Measurements from ENCODE around the gene APBA3.

The APBA3 gene

DNA sequence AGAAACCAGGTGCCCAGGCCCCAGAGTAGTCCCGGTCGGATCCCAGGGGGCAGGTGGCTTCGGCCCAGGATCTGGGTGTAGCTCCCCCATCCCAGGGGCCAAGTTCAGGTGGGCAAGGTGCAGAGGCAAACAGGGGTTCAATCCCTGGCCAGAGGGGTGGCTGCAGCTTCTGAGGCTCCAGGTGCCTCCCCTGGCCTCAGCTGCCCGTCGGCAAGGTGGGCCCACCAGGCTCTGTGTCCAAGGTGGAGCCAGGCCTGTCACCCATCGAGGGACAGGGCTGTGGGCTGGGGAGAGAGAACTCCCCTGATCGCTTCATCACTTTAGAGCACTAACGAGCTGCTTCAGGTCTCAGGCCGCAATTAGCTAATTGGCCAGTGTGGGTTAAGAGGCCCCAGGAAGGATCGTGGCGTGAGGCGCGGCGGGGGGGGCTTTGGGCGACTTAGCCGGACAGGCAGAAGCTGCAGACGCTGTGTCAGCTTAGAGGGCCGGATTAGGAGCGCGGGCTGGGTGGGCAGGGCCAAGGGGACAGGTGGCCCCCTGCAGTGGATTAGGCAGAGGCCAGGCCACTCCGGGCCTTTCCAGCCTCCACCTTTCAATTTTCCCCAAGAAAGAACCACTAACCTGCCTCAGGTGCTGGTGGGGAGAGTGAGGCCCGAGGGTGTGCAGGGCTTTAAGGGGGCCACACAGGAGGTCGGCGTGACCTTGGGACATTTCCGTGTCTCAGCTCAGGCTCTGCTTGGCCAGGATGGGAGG, 13.3 kb upstream of the APBA3 start:
- no peak overlapping the region for H3K27ac ChIP-seq (replicated peaks)
- DNase-seq (ENCODE audit: low read depth in 1 of 2, low spot score in 1 of 2), result no peak

DNA sequence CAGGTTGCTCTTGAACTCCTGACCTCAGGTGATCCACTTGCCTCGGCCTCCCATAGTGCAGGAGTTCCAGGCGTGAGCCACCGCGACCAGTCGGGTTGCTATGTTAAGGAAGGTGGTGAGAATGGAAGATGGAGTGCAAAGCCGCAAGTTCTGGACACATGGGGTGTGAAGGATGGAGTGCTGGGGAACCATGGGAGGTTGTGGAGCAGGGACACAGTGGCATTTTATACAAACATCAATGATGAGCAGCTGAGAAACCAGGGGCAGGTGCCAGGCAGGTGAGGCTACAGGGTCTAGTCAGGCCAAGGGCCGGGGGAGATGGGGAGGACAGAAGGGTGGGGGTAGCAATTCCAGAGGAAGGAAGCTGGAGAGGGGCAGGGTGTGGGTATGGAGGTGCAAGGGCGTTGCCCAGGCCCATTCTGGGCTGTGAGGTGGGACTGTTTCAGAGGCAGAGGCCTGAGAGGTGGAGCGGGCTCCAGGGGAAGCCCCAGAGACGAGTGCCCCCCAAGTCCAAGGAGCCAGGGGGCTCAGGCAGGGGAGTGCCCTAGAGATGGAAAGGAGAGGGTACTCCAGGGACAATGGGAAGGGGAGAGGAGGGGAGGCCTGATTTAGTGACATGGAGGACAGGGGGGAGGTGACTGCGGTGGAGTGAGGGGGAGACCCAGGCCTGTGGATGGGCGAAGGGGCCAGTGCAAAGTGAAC, 12.5 kb upstream of the APBA3 start:
- Histone ChIP-seq H3K27ac (replicated peaks) (no peak overlapping the region), H3K27me3 (ENCODE audit: insufficient read depth, poor library complexity, severe bottlenecking) (no peaks in the 10 kb centered on the region), H3K4me3 (replicated peaks; ENCODE audit: insufficient read depth, low read length) (no peak overlapping the region)
- TF ChIP-seq REST (IDR thresholded peaks at IDR 0.05; ENCODE audit: insufficient replicate concordance, low read depth) (no peak), GABPA (IDR thresholded peaks at IDR 0.05; ENCODE audit: low read depth) (no peak), POLR2AphosphoS5 (IDR thresholded peaks at IDR 0.05; ENCODE audit: low read depth) (no peak), SPI1 (IDR thresholded peaks at IDR 0.05; ENCODE audit: borderline replicate concordance, low read depth) (no peak)
- TF ChIP-seq, protein P1, sequence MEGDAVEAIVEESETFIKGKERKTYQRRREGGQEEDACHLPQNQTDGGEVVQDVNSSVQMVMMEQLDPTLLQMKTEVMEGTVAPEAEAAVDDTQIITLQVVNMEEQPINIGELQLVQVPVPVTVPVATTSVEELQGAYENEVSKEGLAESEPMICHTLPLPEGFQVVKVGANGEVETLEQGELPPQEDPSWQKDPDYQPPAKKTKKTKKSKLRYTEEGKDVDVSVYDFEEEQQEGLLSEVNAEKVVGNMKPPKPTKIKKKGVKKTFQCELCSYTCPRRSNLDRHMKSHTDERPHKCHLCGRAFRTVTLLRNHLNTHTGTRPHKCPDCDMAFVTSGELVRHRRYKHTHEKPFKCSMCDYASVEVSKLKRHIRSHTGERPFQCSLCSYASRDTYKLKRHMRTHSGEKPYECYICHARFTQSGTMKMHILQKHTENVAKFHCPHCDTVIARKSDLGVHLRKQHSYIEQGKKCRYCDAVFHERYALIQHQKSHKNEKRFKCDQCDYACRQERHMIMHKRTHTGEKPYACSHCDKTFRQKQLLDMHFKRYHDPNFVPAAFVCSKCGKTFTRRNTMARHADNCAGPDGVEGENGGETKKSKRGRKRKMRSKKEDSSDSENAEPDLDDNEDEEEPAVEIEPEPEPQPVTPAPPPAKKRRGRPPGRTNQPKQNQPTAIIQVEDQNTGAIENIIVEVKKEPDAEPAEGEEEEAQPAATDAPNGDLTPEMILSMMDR (IDR thresholded peaks at IDR 0.05; ENCODE audit: insufficient read depth, low read length), result no peak
- no peak for DNase-seq (ENCODE audit: low read depth in 1 of 2, low spot score in 1 of 2)

More for the DNA sequence above, 13.3 kb upstream of the APBA3 start:
- no peak for TF ChIP-seq POLR2AphosphoS5 (IDR thresholded peaks at IDR 0.05; ENCODE audit: low read depth)
- TF ChIP-seq GABPA (IDR thresholded peaks at IDR 0.05; ENCODE audit: low read depth), result no peak
- TF ChIP-seq SPI1 (IDR thresholded peaks at IDR 0.05; ENCODE audit: borderline replicate concordance, low read depth), result no peak
- no peak for TF ChIP-seq REST (IDR thresholded peaks at IDR 0.05; ENCODE audit: insufficient replicate concordance, low read depth)
- TF ChIP-seq, protein P1 (IDR thresholded peaks at IDR 0.05; ENCODE audit: insufficient read depth, low read length), result no peak
- H3K4me3 ChIP-seq (replicated peaks; ENCODE audit: insufficient read depth, low read length), result no peak overlapping the region
- no peaks in the 10 kb centered on the region for H3K27me3 ChIP-seq (ENCODE audit: insufficient read depth, poor library complexity, severe bottlenecking)

GRCh38 chr19:3771906-3772455, 10.5 kb upstream of the APBA3 start, which contains the start of gene RAX2:
Gene RAX2, minus strand, starts transcription at chr19:3772228. Its CDS starts 486 bp downstream, at chr19:3771742.
- DNase-seq (ENCODE audit: low read depth in 1 of 2, low spot score in 1 of 2), result no peak
- TF ChIP-seq REST (IDR thresholded peaks at IDR 0.05; ENCODE audit: insufficient replicate concordance, low read depth) (no peak), GABPA (IDR thresholded peaks at IDR 0.05; ENCODE audit: low read depth) (no peak), SPI1 (IDR thresholded peaks at IDR 0.05; ENCODE audit: borderline replicate concordance, low read depth) (no peak), POLR2AphosphoS5 (IDR thresholded peaks at IDR 0.05; ENCODE audit: low read depth) (no peak)
- TF ChIP-seq, protein P1 (IDR thresholded peaks at IDR 0.05; ENCODE audit: insufficient read depth, low read length), result no peak
- Histone ChIP-seq H3K4me3 (replicated peaks; ENCODE audit: insufficient read depth, low read length) (no peak within 1 kb of the TSS), H3K27me3 (ENCODE audit: insufficient read depth, poor library complexity, severe bottlenecking) (no peaks in the 10 kb centered on the region), H3K27ac (replicated peaks) (no peak within 1 kb of the TSS)

Measured in HL-60 (cell line).